Mesothelial cell of epicardium (in vitro differentiated cells): ENCODE results near the gene CAND1. TPM values are rescaled to one million over a fixed set of nuclear protein-coding genes. Genes with fewer than 3 reads are reported as not detected.
"Not testable (repeated sequence)": the region's sequence is repeated elsewhere in the genome, so short reads cannot be mapped to it uniquely, and the experiment has no call there.

Experiments used
- DNase-seq, 2 experiments: peaks; one replicate each; pipeline ENCODE4 v3.0.0; 2021; ENCODE audit warnings: low spot score in 2 of 2; ENCODE audit not compliant: unreplicated experiment in 2 of 2
- H3K27ac Mint-ChIP-seq: 2 replicates; pipeline ENCODE4 v1.8.0; 2021; ENCODE audit warnings: mixed read lengths
- H3K27me3 Mint-ChIP-seq: 2 replicates; pipeline ENCODE4 v1.8.0; 2021; ENCODE audit warnings: low read depth, mixed read lengths
- H3K36me3 Mint-ChIP-seq: 2 replicates; pipeline ENCODE4 v1.8.0; 2021; ENCODE audit warnings: mixed read lengths
- H3K4me1 Mint-ChIP-seq: 2 replicates; pipeline ENCODE4 v1.8.0; 2021; ENCODE audit warnings: mixed read lengths
- H3K4me3 Mint-ChIP-seq: 2 replicates; pipeline ENCODE4 v1.8.0; 2021; ENCODE audit warnings: mild to moderate bottlenecking, moderate library complexity, mixed read lengths
- H3K9me3 Mint-ChIP-seq: 2 replicates; pipeline ENCODE4 v1.8.0; 2021; ENCODE audit warnings: mixed read lengths
- CTCF ChIP-seq: fragments of 200-600 bp; sonication (generic); IDR thresholded peaks from one replicate; pipeline ENCODE4 v1.5.0; 2021; ENCODE audit warnings: antibody characterized with exemption; ENCODE audit not compliant: unreplicated experiment
- total RNA-seq: library from RNA; stranded (reverse); gene quantifications from 3 replicates; pipeline ENCODE4 v1.2.1, GENCODE V29; 2021

Gene CAND1
- total RNA-seq, 1 donor from 2014 or later = 270 TPM

- peaks cover 49% of the 10 kb centered on the region for H3K9me3 Mint-ChIP-seq
- DNase-seq = no peak
- peaks cover 30% of the 10 kb centered on the region for H3K36me3 Mint-ChIP-seq
- no peaks in the 10 kb centered on the region for H3K27me3 Mint-ChIP-seq
- TF ChIP-seq CTCF = no peak
- no peak overlapping the region for H3K27ac Mint-ChIP-seq
- H3K4me1 Mint-ChIP-seq = no peaks in the 10 kb centered on the region
- H3K4me3 Mint-ChIP-seq = no peak overlapping the region
Observed at GRCh38 chr12:67339530-67339929, 70.4 kb downstream of the CAND1 start.

- Mint-ChIP-seq H3K9me3 (peaks cover 48% of the 10 kb centered on the region), H3K36me3 (peaks cover 28% of the 10 kb centered on the region)
- not testable (repeated sequence) for H3K4me1 Mint-ChIP-seq, DNase-seq, H3K27me3 Mint-ChIP-seq, H3K27ac Mint-ChIP-seq, H3K4me3 Mint-ChIP-seq
Observed at GRCh38 chr12:67341086-67341485, 71.9 kb downstream of the CAND1 start.

GRCh38 chr12:67344979-67345710, 76.0 kb downstream of the CAND1 start:
- TF ChIP-seq CTCF = no peak
- H3K27me3 Mint-ChIP-seq = no peaks in the 10 kb centered on the region
- H3K4me3 Mint-ChIP-seq = no peak overlapping the region
- H3K36me3 Mint-ChIP-seq = peaks cover 7% of the 10 kb centered on the region
- no peak for DNase-seq
- H3K27ac Mint-ChIP-seq = no peak overlapping the region
- no peaks in the 10 kb centered on the region for H3K4me1 Mint-ChIP-seq
- peaks cover 29% of the 10 kb centered on the region for H3K9me3 Mint-ChIP-seq

GRCh38 chr12:67348683-67349082, 79.5 kb downstream of the CAND1 start:
- no peaks in the 10 kb centered on the region for H3K27me3 Mint-ChIP-seq
- no peak overlapping the region for H3K4me3 Mint-ChIP-seq
- DNase-seq = no peak
- peaks cover 25% of the 10 kb centered on the region for H3K9me3 Mint-ChIP-seq
- H3K4me1 Mint-ChIP-seq = no peaks in the 10 kb centered on the region
- TF ChIP-seq CTCF = no peak
- no peak overlapping the region for H3K27ac Mint-ChIP-seq
- no peaks in the 10 kb centered on the region for H3K36me3 Mint-ChIP-seq

- Mint-ChIP-seq H3K4me3 (no peak overlapping the region), H3K9me3 (peaks cover 9% of the 10 kb centered on the region), H3K27me3 (no peaks in the 10 kb centered on the region), H3K4me1 (peaks cover 35% of the 10 kb centered on the region), H3K27ac (no peak overlapping the region), H3K36me3 (no peaks in the 10 kb centered on the region)
- DNase-seq = no peak
- TF ChIP-seq CTCF = no peak
Observed at GRCh38 chr12:67352682-67353081, 83.5 kb downstream of the CAND1 start.

- Mint-ChIP-seq H3K4me1 (peaks cover 44% of the 10 kb centered on the region), H3K27ac (peak overlapping the region; percentile 2), H3K27me3 (no peaks in the 10 kb centered on the region), H3K36me3 (no peaks in the 10 kb centered on the region), H3K9me3 (no peaks in the 10 kb centered on the region), H3K4me3 (no peak overlapping the region)
- no peak for DNase-seq
- no peak for TF ChIP-seq CTCF
Observed at GRCh38 chr12:67354322-67354721, 85.2 kb downstream of the CAND1 start.
